Measurements from ENCODE around the gene CCNY.

The CCNY gene

GRCh38 chr10:35565602-35566081, 229.3 kb downstream of the CCNY start:
- TF ChIP-seq FOXM1 (IDR thresholded peaks at IDR 0.05; ENCODE audit: borderline replicate concordance, low read depth) (no peak), CREB1 (IDR thresholded peaks at IDR 0.05; ENCODE audit: low read depth) (no peak), CEBPB (IDR thresholded peaks at IDR 0.05) (no peak), TAF1 (IDR thresholded peaks at IDR 0.05; ENCODE audit: low read depth) (no peak), ZBTB7A (IDR thresholded peaks at IDR 0.05; ENCODE audit: low read depth) (no peak), EGR1 (IDR thresholded peaks at IDR 0.05) (no peak), USF1 (IDR thresholded peaks at IDR 0.05) (no peak), TEAD4 (IDR thresholded peaks at IDR 0.05) (no peak), RAD21 (IDR thresholded peaks at IDR 0.05; ENCODE audit: low read depth) (no peak), NFIC (IDR thresholded peaks at IDR 0.05) (no peak), TCF12 (IDR thresholded peaks at IDR 0.05; ENCODE audit: low read depth) (no peak), EP300 (IDR thresholded peaks at IDR 0.05; ENCODE audit: borderline replicate concordance) (no peak)

- no peak for TF ChIP-seq CREB1 (IDR thresholded peaks at IDR 0.05; ENCODE audit: low read depth)
- no peak for TF ChIP-seq MAX (IDR thresholded peaks at IDR 0.05)
- TF ChIP-seq FOXM1 (IDR thresholded peaks at IDR 0.05; ENCODE audit: borderline replicate concordance, low read depth) = no peak
- no peak for TF ChIP-seq ZBTB7A (IDR thresholded peaks at IDR 0.05; ENCODE audit: low read depth)
- TF ChIP-seq NFIC (IDR thresholded peaks at IDR 0.05) = no peak
- TF ChIP-seq YY1 (IDR thresholded peaks at IDR 0.05; ENCODE audit: low read depth) = no peak
- TF ChIP-seq USF1 (IDR thresholded peaks at IDR 0.05) = no peak
- TF ChIP-seq EGR1 (IDR thresholded peaks at IDR 0.05) = no peak
- no peak for TF ChIP-seq EP300 (IDR thresholded peaks at IDR 0.05; ENCODE audit: borderline replicate concordance)
- TF ChIP-seq REST (IDR thresholded peaks at IDR 0.05; ENCODE audit: low read depth) = no peak
- no peak for TF ChIP-seq RAD21 (IDR thresholded peaks at IDR 0.05; ENCODE audit: low read depth)
- no peak for TF ChIP-seq CEBPB (IDR thresholded peaks at IDR 0.05)
- TF ChIP-seq TEAD4 (IDR thresholded peaks at IDR 0.05) = no peak
- no peak for TF ChIP-seq TAF1 (IDR thresholded peaks at IDR 0.05; ENCODE audit: low read depth)
- TF ChIP-seq TCF12 (IDR thresholded peaks at IDR 0.05; ENCODE audit: low read depth) = no peak
These were observed 231.6 kb downstream of the CCNY start for GRCh38 chr10:35567951-35568350.

GRCh38 chr10:35568483-35569015, 232.2 kb downstream of the CCNY start:
- TF ChIP-seq NFIC (IDR thresholded peaks at IDR 0.05) = no peak
- TF ChIP-seq FOXM1 (IDR thresholded peaks at IDR 0.05; ENCODE audit: borderline replicate concordance, low read depth) = no peak
- no peak for TF ChIP-seq EGR1 (IDR thresholded peaks at IDR 0.05)
- TF ChIP-seq MAX (IDR thresholded peaks at IDR 0.05) = no peak
- TF ChIP-seq REST (IDR thresholded peaks at IDR 0.05; ENCODE audit: low read depth) = no peak
- TF ChIP-seq CEBPB (IDR thresholded peaks at IDR 0.05) = no peak
- TF ChIP-seq TAF1 (IDR thresholded peaks at IDR 0.05; ENCODE audit: low read depth) = no peak

- TF ChIP-seq CREB1 (IDR thresholded peaks at IDR 0.05; ENCODE audit: low read depth) = no peak
- TF ChIP-seq YY1 (IDR thresholded peaks at IDR 0.05; ENCODE audit: low read depth) = no peak
- no peak for TF ChIP-seq CEBPB (IDR thresholded peaks at IDR 0.05)
- no peak for TF ChIP-seq USF1 (IDR thresholded peaks at IDR 0.05)
These were observed 232.9 kb downstream of the CCNY start for GRCh38 chr10:35569111-35569707.

GRCh38 chr10:35569836-35570235, 233.5 kb downstream of the CCNY start:
- TF ChIP-seq ZBTB7A (IDR thresholded peaks at IDR 0.05; ENCODE audit: low read depth) = no peak
- no peak for TF ChIP-seq RAD21 (IDR thresholded peaks at IDR 0.05; ENCODE audit: low read depth)
- TF ChIP-seq EP300 (IDR thresholded peaks at IDR 0.05; ENCODE audit: borderline replicate concordance) = no peak
- TF ChIP-seq NFIC (IDR thresholded peaks at IDR 0.05) = no peak
- TF ChIP-seq REST (IDR thresholded peaks at IDR 0.05; ENCODE audit: low read depth) = no peak
- TF ChIP-seq FOXM1 (IDR thresholded peaks at IDR 0.05; ENCODE audit: borderline replicate concordance, low read depth) = no peak
- TF ChIP-seq YY1 (IDR thresholded peaks at IDR 0.05; ENCODE audit: low read depth) = no peak
- TF ChIP-seq TEAD4 (IDR thresholded peaks at IDR 0.05) = no peak
- no peak for TF ChIP-seq TCF12 (IDR thresholded peaks at IDR 0.05; ENCODE audit: low read depth)
- no peak for TF ChIP-seq MAX (IDR thresholded peaks at IDR 0.05)
- no peak for TF ChIP-seq EGR1 (IDR thresholded peaks at IDR 0.05)
- TF ChIP-seq CEBPB (IDR thresholded peaks at IDR 0.05) = no peak
- no peak for TF ChIP-seq USF1 (IDR thresholded peaks at IDR 0.05)

Measured in Ishikawa (cell line).